ENCODE measurements around the gene FAM120A.

GRCh38 chr9:93452710-93453046 is 1.2 kb downstream of the FAM120A start:
- TF ChIP-seq CTCF (IDR thresholded peaks at IDR 0.05) (no peak), EP300 (IDR thresholded peaks at IDR 0.05) (no peak)
